OCI-LY3 (cell line): ENCODE data around the gene TCP11L1.

Experiments used
- CTCF ChIP-seq: fragments of 200-600, 300-600 bp; sonication (generic); IDR thresholded peaks from 2 replicates; pipeline ENCODE4 v1.5.1; 2014; ENCODE audit warnings: antibody characterized with exemption, low read length, low read depth
- EZH2phosphoT487 ChIP-seq: fragments of 200-600 bp; shearing (Covaris generic); IDR thresholded peaks from 2 replicates; pipeline ENCODE4 v1.6.1; 2018; ENCODE audit warnings: antibody characterized with exemption, mixed run types, low read depth

GRCh38 chr11:33040033-33040861 lies 875 bp downstream of the TCP11L1 start:
- TF ChIP-seq CTCF (no peak), EZH2phosphoT487 (no peak)
